Fibroblast of villous mesenchyme (primary cell): ENCODE data around the gene S100A4. TPM values are rescaled to one million over a fixed set of nuclear protein-coding genes. Genes with fewer than 3 reads are reported as not detected.
"Not testable (repeated sequence)": the region's sequence is repeated elsewhere in the genome, so short reads cannot be mapped to it uniquely, and the experiment has no call there.

Experiments
- DNase-seq: peaks from one replicate; pipeline ENCODE4 v3.0.0-alpha.2; 2010; ENCODE audit warnings: low read depth
- H3K4me3 ChIP-seq: 2 replicates; pipeline ENCODE4 v1.5.1; 2011; ENCODE audit warnings: low read depth, mild to moderate bottlenecking, low read length
- total RNA-seq: library from RNA; depleted of rRNA; stranded (reverse); fragments of >200 nt; gene quantifications from 2 replicates; pipeline ENCODE4 v1.2.3, GENCODE V29; 2012
- TF ChIP-seq, protein P1 (sequence below): IDR thresholded peaks from 2 replicates; pipeline ENCODE4 v1.5.1; 2012; ENCODE audit warnings: low read depth, mild to moderate bottlenecking, low read length; ENCODE audit not compliant: insufficient read depth

Gene S100A4
- total RNA-seq, 1 donor, result 507 TPM

DNA sequence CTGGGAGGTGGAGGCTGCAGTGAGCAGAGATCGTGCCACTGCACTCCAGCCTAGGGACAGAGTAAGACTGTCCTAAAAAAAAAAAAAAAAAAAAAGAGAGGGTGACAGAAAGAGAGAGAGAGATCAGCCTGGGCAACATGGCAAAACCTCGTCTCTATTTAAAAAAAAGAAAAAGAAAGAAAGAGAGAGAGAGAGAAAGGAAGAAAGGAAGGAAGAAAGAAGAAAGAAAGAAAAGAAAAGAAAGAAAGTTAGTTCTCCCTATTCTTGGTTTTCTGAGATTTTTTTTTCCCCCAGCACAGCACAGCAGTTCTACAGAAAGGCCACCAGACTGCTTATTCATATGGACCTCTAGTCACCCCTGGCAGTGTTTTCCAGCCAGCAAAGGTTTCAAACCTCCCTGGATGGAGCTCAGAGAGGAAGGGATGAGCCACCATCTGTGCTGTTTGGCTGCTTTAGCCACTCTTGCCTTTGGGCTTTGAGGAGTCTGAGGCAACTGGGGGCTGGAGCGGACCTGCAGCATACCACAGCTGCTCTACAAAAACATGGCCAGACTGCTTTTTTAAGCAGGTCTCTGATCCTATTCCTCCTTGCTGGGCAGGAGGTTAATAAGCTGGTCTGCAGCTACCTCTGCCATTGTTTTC, 20.4 kb downstream of the S100A4 start:
- TF ChIP-seq, protein P1, sequence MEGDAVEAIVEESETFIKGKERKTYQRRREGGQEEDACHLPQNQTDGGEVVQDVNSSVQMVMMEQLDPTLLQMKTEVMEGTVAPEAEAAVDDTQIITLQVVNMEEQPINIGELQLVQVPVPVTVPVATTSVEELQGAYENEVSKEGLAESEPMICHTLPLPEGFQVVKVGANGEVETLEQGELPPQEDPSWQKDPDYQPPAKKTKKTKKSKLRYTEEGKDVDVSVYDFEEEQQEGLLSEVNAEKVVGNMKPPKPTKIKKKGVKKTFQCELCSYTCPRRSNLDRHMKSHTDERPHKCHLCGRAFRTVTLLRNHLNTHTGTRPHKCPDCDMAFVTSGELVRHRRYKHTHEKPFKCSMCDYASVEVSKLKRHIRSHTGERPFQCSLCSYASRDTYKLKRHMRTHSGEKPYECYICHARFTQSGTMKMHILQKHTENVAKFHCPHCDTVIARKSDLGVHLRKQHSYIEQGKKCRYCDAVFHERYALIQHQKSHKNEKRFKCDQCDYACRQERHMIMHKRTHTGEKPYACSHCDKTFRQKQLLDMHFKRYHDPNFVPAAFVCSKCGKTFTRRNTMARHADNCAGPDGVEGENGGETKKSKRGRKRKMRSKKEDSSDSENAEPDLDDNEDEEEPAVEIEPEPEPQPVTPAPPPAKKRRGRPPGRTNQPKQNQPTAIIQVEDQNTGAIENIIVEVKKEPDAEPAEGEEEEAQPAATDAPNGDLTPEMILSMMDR, result no peak
- peak; percentile 34 for DNase-seq
- H3K4me3 ChIP-seq, result no peak overlapping the region

DNA sequence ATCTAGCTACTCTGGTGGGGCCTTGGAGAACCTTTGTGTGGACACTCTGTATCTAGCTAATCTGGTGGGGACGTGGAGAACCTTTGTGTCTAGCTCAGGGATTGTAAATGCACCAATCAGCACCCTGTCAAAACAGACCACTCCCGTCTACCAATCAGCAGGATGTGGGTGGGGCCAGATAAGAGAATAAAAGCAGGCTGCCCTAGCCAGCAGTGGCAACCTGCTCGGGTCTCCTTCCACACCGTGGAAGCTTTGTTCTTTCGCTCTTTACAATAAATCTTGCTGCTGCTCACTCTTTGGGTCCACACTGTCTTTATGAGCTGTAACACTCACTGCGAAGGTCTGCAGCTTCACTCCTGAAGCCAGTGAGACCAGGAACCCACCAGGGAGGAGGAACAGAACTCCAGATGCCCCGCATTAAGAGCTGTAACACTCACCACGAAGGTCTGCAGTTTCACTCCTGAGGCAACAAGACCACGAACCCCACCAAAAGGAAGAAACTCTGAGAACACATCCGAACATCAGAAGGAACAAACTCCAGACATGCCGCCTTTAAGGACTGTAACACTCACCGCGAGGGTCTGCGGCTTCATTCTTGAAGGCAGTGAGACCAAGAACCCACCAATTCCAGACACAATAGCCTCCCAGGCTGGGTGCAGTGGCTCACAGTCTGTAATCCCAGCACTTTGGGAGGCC, 23.1 kb downstream of the S100A4 start:
- not testable (repeated sequence) for H3K4me3 ChIP-seq, DNase-seq

DNA sequence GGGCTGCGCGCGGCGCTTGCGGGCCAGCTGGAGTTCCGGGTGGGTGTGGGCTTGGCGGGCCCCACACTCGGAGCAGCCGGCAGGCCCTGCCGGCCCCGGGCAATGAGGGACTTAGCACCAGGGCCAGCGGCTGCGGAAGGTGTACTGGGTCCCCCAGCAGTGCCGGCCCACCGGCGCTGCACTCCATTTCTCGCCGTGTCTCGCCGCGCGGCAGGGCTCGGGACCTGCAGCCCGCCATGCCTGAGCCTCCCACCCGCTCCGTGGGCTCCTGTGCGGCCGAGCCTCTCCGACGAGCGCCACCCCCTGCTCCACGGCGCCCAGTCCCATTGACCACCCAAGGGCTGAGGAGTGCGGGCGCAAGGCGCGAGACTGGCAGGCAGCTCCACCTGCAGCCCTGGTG, 23.8 kb downstream of the S100A4 start:
- not testable (repeated sequence) for DNase-seq, H3K4me3 ChIP-seq

DNA sequence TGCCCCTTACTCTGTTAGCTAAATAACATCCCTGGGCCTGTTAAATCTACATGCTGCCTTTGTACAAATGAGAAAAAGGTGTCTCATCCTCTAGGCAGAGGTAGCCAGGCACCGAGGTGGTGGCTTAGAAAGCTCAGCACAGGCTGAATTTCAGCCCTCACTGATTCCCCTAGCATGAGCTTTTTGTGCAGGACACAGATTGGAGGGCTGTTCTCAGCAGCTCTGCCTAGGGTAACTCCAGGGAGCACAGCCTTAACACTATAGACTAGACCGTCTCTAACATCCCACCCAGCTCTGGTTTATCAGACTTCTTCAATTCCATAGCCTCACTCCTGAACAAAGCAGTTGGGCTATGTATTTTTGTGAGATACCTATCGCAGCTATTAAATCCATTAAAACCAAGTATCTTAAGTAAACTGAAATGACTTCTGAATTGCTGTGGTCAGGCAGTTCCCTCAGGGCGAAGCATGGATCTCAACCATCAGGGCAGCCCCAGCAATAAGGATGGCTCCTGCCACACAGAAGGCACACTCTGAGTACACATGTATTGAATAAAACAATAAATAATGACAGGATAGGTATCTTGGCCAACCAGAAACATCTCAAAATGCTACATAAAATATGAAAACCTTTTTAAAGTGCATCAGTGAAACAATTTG, 24.7 kb downstream of the S100A4 start:
- no peak for DNase-seq
- H3K4me3 ChIP-seq, result no peak overlapping the region
- TF ChIP-seq, protein P1, result no peak

DNA sequence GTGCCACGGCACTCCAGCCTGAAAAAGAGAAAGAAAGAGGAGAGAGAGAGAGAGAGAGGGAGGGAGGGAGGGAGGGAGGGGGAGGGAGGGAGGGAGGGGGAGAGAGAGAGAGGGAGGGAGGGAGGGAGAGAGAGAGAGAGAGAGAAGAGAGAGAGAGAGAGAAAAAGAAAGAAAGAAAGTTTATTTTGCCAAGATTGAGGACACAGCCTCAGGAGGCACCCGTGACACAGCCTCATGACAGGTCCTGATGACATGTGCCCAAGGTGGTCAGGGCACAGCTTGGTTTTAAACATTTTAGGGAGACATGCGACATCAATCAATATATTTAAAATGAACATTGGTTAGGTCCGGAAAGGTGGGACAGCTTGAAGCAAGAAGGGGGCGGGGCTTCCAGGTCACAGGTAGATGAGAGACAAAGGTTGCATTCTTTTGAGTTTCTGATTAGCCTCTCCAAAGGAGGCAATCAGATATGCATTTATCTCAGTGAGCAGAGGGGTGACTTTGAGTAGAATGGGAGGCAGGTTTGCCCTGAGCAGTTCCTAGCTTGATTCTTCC, 25.4 kb downstream of the S100A4 start:
- not testable (repeated sequence) for H3K4me3 ChIP-seq, DNase-seq

DNA sequence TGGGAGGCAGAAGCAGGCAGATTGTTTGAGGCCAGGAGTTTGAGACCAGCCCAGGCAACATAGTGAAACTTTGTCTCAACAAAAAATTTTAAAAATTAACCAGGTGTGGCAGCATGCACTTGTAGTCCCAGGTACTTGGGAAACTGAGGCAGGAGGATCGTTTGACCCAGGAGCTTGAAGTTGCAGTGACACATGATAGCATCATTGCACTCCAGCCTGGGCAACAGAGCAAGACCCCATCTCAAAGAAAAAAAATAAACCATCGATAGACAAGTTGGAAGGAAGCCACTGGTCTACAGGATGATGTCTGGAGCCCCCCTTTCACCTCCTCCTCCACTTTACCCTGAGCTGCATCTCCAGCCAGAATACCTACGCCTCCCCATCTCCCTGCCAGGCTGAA, 26.4 kb downstream of the S100A4 start:
- no peak overlapping the region for H3K4me3 ChIP-seq
- DNase-seq, result no peak
- TF ChIP-seq, protein P1, result no peak

DNA sequence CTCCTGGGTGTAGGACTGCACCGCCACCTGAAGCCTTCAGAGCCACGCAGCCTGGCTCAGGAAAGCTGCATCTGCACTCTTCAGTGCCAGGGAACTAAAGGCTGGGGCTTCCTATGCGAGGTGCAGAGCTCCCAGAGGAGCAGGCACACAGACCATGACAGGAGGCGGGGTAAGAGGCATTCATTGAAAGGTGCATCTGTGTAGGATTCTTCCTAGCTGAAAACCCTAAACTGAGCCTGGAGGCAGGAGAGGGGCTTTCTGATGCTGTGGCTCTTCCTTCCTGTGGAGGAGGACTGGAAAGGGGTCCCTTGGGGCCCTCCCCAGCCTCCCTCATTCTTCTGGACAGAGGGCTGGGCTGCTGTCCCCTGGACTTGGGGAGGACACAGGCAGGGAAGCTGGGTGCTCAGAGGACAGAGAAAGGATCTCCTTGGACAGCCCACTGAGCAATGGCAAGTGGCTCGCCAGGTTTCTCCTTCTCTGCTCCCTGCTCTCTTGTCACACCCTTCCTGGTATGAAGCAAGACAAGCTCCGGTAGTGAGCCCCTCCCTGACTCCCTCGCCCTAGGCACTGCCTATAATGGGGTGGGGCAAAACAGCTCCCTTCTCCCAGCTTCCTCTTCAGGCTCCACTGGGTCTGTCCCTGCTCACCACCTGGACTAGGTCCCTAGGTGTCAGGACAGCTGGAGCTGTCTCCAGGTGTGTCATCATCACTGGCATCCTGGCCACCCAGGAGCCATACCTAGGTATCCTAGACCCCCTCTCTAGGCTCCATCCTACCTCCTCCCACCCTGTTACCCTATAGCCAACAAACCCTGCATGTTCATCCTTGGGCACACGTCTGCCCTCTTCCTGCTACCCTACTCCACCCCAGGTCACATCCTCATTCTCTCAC, 29.9 kb downstream of the S100A4 start:
- TF ChIP-seq, protein P1, result no peak
- DNase-seq, result no peak
- no peak overlapping the region for H3K4me3 ChIP-seq

DNA sequence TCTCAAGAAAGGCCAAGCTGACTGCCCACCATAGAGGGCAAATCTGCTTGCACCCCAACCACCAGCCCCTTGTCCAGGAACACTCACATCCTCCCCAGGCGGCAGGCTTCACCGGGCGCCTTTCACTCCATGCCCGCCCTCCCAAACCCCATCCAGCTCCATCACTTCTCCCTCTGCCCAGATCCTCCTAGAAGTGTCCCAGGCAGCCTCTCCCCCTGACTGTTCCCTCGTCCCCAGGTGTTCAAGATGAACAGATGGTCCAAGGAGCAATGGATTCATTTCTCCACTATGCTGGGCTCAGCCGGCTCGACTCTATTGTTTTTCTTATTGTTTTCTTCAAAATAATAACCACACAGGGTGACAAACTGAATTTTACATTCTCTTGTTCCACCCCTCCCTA, 31.9 kb downstream of the S100A4 start:
- H3K4me3 ChIP-seq, result no peak overlapping the region
- TF ChIP-seq, protein P1, result no peak
- no peak for DNase-seq
